Activated CD4-positive, alpha-beta T cell treated with anti-CD3 and anti-CD28 coated beads for 48 hours (primary cell): ENCODE results near the gene ERCC6L.
"Not testable (repeated sequence)": the region's sequence is repeated elsewhere in the genome, so short reads cannot be mapped to it uniquely, and the experiment has no call there.

Experiments
- DNase-seq: peaks from one replicate; pipeline ENCODE4 v3.0.0-alpha.2; 2020

The ERCC6L gene

DNA sequence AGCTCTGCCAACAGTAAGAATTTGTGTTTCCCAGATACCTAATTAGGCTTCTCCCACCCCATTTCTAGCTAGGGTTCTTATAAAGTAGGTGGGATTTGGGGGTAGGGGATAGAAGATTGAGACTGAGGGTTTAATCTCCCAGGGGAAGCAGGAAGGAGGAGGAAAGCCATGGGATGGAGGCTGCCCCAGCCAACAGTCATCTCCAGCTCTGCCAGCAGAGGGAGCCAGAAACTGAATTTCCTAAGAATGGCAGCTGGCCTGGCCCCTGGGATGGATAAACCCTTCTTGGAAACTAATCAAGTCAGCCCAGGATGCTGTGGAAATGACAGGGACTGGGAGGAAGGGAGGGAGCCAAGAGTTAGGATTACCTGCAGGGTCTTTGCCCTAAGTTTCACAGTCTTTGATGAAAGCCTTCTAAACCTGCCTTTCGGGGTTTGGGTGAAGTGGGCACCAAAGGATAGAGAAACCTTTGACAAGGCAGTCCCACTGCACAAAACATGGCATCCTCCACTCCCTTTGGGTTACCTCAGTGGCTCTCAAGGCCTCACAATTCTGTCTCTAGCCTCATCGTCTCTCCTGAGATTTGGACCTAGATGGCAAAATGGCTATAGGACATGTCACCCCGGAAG, 6.7 kb upstream of the ERCC6L start:
- peak; percentile 52 for DNase-seq

DNA sequence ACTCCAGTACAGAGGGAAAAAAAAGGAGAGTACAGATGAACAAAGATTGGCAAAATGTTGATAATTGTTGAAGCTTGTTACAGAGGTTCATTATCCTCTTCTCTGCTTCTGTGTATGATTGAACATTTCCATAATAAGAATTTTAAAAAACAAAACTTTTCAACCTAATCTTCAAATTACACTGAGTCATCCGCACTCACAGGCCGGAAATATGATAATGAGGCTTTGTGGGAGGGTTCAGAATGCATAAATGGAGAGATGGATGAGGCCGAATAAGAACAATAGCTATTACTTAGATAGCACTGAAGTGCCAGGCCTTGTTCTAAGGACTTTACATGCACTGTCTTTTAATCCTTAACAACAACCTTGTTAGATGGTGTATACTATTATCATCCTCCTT, 4.6 kb upstream of the ERCC6L start:
- DNase-seq, result no peak

DNA sequence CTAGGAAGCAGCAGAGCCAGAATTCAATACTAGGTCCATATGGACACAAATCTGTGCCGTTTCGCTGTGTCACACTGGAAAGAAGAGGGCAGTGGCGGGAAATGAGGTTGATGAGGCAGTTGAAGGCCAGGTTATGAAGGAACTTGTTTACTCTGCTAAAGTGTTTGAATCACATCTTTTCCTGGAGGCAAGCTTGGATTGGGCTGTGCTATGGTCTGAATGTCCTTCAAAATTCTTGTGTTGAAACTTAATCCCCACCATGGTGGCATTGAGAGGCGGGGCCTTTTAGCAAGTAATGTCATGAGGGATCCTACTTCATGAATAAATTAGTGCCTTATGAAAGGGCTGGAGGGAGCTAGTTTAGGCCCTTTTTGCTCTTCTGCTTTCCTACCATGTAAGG, 2.1 kb upstream of the ERCC6L start:
- no peak for DNase-seq

DNA sequence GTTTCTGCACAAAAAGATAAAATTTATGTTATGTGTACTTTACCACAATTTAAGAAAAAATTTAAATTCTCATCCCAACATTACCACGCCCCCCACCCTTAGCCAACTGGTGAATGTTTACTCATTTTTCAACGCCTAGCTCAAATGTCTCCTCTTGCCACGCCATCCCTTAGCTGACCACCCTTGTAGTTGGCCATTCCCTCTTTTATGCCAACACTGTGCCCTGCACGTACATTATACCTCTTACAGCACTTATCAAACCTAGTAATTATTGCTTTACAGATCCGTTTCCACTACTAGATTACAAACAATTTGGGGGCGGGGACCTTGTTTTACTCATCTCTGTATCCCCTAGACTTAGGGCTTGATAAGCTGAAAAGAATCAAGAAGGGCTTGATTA, 644 bp downstream of the ERCC6L start:
- no peak for DNase-seq

DNA sequence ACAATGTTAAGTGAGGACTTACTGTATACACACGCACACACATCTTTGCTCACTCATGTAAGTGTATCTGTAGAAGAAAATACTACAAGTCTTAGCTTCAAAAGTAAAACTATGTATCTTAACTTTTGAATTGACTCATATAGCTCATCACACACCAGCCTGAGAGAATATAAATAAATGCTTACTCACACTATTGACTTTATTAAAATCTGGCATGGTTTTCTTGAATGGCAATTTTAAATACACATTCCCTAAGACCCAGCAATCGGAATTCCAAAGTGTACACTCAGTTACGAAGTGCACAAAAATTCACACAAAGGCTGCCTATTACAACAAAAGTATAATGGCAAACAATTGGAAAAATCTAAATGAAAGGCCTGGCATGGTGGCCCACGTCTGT, 2.0 kb downstream of the ERCC6L start:
- DNase-seq, result no peak

DNA sequence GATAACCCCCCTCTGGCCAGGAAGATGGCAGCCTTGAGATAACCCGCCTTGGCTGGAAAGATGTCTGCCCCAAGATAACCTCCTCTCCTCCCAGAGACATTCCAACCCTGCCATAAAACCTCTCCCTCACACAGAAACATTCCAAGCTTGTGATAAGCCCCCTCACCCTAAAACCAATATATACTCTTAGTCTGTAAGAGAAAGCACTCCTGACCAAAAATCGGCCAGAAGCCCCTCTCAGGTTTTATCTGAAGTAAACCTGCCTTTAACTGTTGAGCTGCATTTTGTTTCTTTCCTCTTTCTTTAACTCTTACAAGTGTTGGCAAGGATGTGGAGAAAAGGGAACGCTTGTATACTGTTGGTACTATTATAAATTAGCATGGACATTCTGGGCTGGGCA, 8.5 kb downstream of the ERCC6L start:
- no peak for DNase-seq

DNA sequence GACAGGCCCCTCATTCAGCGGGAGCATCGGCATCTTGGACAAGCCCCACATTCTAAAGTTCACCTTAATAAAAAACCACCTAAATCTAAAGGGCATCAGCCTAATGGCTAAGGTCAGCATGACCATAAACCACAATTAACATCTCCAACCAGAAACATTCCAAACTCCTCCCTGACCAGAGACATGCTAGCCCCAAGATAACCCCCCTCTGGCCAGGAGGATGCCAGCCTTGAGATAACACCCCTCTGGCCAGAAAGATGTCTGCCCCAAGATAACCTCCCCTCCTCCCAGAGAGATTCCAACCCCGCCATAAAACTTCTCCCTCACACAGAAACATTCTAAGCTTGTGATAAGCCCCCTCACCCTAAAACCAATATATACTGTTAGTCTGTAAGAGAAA, 18.5 kb downstream of the ERCC6L start:
- DNase-seq, result not testable (repeated sequence)

DNA sequence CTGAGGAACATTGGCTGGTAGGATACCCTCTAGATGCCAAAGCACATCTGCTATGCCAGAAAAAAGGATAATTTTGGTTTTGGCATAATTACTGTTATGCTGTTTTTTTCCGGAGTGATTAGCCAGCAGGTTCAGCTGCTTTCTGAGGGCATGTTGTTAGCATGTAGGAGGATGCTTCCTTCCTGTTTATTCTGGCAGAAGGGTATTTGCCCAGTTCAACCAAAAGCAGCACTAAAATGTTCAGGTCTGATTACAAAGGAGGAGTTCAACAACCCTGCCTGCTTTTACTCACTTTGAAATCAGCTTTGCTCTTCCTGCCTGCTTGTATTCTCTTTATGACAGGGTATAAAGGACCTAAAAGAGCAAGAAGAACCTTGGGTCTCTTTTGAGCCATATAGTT, 21.9 kb downstream of the ERCC6L start:
- no peak for DNase-seq

DNA sequence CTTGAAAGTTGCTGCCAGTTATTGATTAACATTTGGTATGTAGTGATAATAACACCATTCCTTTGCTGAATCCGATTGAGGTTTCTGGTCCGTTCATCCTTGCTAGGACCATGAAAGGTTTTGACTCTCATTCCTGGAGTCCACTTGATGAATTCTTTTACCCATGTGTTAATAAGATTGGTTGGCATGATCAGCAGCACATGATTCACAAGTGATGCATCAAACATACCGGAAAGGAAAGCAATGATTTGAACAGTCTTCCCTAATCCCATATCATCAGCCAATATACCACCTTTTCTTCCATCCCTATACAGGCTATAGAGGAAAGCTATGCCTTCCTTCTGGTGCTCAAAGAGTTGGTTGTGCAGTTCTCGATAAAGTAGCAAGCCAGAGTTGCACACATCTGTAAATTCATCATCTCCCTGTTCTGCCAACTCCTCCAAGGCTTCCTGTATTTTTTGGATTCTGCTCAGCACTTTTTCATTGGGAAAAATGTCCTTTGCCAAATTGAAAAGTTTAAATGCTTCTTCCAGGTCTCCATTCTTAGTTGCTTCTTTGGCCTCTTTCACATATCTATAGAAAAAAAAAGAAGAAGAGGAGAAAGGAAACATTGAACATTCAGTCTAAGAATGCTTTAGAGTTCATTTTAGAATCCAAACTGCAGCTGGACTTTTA, 30.6 kb downstream of the ERCC6L start:
- no peak for DNase-seq

DNA sequence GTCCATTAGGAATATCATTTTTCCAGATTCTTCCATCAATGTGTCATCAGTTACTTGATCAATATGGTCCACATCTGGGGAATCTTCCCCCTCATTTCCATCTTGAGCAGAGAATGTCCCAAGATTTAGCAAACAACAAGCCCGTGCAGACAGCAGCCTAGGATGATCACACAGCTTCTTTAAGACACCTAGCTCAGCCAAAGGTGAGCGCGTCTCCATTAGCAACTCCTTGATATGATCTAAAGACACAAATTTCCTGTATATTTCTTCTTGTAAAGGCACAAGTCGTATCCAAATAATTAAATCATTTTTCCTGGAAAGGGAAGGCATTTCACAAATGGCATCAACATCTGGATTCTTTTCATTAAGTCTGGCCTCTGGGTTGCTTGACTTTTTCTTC, 31.5 kb downstream of the ERCC6L start:
- no peak for DNase-seq

DNA sequence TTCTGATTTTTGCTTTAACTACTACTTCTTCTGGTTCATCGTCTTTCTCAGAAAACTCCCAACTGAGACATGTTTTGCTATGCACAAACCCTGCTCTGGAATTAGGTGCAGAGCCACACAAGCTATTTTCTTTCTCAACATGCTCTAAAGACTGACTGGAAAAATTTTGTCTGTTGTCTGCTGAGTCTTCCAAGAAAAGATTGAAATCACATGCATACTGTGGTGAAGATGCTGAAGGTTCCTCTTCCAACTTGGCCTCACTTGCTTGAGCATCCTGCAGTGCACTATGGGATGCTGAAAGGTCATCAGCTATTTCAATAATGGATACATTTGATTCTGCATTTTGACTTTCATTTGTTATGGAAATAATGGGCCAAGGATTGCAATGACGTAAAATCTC, 33.1 kb downstream of the ERCC6L start:
- no peak for DNase-seq

DNA sequence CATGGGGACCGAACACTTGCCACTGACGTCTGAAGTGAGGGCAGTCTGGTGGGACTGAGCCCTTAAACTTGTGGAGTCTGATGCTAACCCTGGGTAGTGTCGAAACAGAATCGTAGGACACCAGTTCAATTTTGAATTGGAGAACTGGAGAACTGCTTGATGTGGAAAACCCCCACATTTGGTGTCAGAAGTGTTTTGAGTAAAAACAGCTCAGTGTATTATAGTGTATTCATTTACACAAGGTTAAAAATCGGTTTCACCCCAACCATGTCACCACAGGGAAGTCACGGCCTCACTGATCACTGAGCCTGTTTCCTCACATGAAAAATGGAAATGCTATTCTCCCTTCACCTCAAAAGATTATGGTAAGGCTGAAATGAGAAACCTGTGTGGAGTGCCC, 35.4 kb downstream of the ERCC6L start:
- DNase-seq, result no peak

DNA sequence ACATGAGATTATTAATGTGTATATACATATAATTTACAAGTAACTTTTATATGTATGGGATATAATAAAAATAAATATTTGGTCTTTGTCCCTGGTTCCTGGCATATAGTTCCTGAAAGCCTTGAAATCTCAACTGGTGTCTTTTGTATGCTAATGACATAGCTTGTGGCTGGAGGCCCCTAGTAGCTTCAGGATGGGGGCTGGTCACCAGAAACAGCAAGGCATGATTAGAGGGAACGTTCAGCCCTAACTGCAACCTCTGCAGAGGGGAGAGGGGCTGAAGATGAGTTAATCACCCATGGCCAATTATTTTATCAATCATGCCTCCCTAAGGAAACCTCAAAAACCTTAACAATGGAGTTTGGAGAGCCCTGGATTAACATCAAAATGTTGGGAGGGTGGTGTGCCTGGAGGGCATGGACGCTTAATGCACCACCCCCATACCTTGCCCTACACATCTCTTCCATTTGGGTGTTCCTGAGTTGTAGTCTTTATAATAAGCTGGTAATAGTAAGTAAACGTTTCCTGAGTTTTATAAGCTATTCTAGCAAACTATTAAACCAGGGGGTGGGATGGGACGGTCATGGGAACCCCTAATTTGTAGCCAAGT, 35.9 kb downstream of the ERCC6L start:
- no peak for DNase-seq

DNA sequence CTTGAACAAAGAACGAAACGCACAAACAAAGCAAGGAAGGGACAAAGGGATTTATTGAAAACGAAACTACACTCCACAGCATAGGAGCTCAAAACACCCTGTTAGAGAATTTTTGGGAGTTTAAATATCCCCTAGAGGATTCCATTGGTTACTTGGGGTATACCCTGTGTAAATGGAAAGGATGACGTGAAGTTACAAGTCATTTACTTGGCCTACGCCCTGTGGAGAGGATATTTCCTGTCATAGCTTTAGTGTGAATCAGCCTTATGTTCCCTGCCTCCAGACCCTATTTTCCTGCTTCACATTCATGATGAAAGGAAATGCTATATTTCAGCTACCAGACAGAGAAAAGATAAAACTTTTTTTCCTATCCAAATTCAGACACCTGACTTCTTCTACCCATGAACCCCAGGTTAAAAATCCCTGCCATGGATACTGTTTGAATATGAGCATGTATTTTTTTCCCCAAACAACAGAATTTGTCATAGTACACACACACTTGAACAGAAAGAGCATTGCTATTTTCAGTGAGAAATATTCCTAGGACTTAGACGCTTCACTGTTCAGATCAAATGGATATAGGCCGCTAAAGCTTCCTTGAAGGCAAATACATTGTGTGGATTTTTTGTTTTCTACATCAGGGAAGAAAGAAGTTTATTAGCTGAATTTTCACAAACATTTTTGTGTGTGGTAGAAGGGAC, 36.8 kb downstream of the ERCC6L start:
- no peak for DNase-seq

DNA sequence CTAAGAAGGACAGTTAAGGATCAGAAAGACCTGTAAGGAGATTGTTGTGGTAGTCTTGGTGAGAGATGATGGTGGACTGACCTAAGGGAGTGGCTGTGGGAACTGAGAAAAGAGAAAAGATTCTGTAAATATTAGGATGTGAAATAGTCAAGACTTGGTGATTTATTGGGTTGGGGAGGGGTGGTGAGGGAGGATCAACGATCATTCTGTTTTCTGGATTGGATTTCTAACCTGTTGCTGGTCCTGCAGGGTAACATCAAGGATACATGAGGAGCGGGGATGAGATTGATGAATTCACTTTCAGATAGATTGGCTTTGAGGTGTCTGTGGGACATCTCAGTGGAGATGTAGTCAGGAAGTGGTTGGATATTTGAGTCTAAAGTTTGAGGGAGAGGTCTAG, 55.9 kb downstream of the ERCC6L start:
- no peak for DNase-seq

DNA sequence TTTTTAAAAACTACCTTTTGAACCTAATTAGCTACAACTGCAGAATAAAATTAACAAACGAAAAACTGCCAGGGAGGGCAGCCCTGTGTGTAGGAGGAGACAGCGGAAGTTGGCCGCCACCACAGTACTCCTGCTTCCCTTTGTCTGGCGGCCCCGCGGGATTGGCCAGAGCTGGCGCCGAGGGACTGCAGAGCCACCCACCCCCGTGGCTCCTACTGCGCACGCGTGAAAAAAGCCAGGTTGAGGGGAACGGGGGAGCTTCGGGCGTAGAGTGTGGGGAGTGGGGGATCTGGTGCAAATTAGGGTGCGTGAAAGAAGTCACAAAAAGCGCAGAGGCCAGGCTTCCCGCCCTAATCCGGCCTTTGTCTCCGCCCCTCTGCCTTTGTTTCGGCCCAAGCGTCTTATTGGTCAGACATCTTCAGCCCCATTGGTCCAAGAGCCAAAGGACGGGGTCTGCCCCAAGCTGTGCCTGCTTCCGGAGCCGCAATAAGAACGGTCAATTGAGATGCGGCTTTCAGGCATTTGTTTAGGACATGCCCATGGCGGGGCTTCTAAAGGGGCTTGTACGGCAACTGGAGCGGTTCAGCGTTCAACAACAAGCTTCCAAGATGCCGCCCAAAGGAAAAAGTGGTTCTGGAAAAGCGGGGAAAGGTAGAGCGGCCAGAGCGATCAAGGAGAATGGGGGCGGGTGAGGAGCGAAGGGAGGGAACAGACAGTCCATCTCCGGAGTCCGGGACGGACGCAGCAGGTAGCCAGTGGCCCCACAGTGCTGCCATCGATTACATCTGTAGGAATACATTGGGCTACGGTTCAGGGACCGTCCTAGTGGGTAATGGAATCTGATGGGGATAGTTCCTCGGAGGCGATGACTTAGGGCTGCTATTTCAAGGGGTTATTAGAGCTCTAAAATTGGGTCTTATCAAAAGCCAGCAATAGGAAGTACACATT, 57.4 kb downstream of the ERCC6L start, which contains the start of gene PIN4:
PIN4 (plus strand) TSS at position 580 of the 948 bp plus-strand sequence; CDS start at position 609, 29 bp downstream.
- DNase-seq, result peak; percentile 87

DNA sequence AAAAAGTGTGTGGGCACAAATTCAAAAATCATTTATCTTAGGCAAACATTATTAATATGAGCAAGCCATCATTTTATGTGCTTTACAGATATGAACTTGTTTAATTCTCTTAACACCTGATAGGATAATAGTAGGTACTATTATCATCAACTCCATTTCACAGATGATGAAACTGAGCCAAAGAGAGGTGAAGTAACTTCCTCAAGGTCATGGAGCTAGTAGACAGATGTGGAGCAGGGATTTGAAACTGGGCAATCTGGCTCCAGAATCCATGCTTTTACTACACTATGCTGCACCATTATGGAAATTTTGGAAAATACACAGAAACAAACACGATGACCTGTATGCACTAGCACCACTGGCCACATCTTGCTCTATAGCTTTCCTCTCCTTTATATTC, 58.3 kb downstream of the ERCC6L start:
- no peak for DNase-seq

DNA sequence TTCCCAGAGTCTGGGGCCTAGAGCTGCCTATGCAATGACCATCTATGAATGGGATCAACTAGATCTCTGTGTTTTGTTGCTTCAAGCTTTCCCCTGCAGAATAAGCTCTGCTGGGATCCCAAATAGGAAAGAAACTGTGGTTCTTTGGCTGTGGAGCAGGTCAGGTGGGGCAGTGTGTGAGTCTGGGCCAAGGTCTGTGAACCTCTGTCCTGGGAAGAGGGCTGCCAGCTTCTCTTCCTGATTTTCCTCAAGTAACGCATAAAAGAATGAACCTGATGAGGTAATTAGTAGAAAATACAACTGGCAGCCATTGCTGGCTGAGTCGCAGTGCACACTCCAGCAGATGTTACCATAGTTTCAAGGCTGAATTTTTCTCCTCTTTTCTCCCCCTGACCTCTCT, 61.8 kb downstream of the ERCC6L start:
- DNase-seq, result no peak

DNA sequence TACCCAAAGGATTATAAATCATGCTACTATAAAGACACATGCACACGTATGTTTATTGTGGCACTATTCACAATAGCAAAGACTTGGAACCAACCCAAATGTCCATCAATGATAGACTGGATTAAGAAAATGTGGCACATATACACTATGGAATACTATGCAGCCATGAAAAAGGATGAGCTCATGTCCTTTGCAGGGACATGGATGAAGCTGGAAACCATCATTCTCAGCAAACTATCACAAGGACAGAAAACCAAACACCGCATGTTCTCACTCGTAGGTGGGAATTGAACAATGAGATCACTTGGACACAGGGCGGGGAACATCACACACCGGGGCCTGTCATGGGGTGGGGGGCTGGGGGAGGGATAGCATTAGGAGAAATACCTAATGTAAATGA, 62.5 kb downstream of the ERCC6L start:
- not testable (repeated sequence) for DNase-seq

DNA sequence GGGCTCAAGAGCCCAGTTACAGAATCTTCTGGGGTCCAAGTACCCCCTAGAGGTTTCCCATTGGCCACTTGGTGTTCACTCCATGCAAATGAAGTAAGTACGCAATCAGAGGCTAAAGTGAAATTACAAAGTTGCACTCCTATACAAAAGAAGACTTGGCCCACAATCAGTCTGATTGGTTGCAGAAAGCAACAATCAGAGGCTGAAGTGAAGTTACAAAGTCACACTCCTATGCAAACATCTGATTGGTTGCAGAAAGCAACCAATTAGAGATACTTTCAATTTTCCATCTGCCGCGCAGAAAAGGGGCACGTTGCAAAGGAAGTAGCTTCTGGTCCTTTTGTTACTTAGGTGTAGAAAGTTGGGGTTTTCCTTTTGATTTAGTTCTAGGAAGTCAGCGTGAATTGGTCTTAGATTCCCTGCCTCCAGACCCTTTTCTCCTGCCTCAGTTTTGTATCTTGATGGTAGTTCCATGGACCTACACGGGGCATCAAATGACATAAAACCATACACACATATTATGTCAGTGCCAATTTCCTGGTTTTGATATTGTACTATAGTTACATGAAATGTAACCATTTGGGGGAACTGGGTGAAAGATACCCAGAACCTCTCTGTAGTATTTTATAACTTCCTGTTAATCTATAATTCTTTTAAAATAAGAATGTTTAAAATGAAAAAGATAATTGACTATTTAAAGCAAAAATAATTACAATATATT, 69.7 kb downstream of the ERCC6L start:
- peak; percentile 21 for DNase-seq

DNA sequence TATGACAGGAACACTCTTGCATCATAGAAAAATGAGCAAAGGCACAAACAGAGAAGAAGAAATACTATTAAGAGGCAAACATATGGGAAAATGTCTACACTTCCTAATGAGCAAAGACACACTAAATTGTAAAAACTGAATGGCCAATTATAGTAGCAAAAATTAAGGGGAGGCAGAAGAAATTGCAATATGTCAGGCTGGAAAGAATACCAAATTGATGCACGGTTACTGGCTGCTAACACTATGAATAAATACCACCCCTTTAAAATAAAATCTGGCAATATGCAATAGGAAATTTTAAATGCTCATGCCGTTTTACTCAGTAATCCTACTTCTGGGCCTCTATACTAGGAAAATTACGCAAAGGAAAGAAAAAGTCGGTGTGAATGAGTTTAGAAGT, 73.3 kb downstream of the ERCC6L start:
- DNase-seq, result no peak

DNA sequence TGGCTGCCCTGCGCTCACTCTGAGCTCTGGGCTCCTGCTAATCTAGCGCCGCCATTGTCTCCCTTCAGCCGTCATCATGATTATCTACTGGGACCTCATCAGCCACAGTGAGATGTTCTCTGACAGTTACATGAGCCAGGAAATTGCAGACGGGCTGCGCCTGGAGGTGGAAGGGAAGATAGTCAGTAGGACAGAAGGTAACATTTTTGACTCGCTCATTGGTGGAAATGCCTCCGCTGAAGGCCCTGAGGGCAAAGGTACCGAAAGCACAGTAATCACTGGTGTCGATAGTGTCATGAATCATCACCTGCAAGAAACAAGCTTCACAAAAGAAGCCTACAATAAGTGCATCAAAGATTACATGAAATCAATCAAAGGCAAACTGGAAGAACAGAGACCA, 79.1 kb downstream of the ERCC6L start:
- no peak for DNase-seq
